ENCODE measurements around the gene SPATS2. TPM values are rescaled to one million over a fixed set of nuclear protein-coding genes. Genes with fewer than 3 reads are reported as not detected.
"Not testable (repeated sequence)": the region's sequence is repeated elsewhere in the genome, so short reads cannot be mapped to it uniquely, and the experiment has no call there.

SPATS2 gene
- polyA plus RNA-seq, 1 experiment: 23.1 TPM

DNA sequence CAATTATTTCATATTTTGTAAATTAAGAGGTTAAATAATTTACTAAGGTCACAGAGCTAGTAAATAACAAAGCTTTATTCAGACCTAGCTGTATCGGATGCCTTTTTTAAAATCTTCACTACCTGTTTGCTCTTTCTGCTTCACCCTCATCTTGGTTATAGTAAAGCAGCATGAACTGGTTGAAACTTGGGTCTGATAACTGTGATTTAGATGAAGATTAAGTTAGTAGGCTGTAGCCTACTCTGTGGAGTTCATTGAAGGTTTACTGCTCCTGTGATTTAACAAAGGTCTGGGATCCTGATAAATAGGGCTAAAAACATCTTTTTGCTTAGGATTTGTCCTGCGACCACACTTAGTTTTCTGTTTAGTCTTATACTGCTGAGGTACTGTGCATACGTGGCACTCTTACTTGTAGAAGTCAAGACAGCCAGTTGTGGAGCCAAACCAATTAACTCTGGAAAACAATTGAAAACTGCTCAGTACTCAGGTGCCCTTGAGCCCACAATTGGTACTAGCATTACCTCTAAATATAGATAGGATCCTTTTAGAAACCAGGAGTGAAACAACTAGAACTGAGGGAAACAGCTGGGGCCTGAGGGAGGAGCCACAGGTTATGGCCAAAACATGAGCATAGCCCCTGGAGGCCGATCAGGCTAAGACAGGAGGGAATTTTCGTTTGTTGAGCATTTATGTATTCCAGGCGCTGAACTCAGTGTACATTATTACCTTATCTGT is 2.3 kb downstream of the SPATS2 start:
- TF ChIP-seq, protein P1, sequence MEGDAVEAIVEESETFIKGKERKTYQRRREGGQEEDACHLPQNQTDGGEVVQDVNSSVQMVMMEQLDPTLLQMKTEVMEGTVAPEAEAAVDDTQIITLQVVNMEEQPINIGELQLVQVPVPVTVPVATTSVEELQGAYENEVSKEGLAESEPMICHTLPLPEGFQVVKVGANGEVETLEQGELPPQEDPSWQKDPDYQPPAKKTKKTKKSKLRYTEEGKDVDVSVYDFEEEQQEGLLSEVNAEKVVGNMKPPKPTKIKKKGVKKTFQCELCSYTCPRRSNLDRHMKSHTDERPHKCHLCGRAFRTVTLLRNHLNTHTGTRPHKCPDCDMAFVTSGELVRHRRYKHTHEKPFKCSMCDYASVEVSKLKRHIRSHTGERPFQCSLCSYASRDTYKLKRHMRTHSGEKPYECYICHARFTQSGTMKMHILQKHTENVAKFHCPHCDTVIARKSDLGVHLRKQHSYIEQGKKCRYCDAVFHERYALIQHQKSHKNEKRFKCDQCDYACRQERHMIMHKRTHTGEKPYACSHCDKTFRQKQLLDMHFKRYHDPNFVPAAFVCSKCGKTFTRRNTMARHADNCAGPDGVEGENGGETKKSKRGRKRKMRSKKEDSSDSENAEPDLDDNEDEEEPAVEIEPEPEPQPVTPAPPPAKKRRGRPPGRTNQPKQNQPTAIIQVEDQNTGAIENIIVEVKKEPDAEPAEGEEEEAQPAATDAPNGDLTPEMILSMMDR (IDR thresholded peaks at IDR 0.05; ENCODE audit: insufficient read depth, low read depth, low read length): peak; percentile 54
- no peak for DNase-seq (ENCODE audit: low read depth)
- no peaks in the 10 kb centered on the region for H3K36me3 ChIP-seq (ENCODE audit: control insufficient read depth, insufficient read depth, low read length)
- CTCF ChIA-PET: interaction anchor here (1.0 to 2.0 kb wide), 4 partner anchors 11 to 145 kb away, joined by 3 to 11 read pairs (median 4); no protein-coding TSS in a partner anchor
- POLR2A ChIA-PET: interaction anchor here (0.6 kb wide), 1 partner anchor 47 kb away, joined by 3 read pairs; no protein-coding TSS in a partner anchor
- H3K27me3 ChIP-seq (ENCODE audit: control insufficient read depth, insufficient read depth, low read length): no peaks in the 10 kb centered on the region
- H3K4me3 ChIP-seq (ENCODE audit: low read depth, low read length): no peak overlapping the region

DNA sequence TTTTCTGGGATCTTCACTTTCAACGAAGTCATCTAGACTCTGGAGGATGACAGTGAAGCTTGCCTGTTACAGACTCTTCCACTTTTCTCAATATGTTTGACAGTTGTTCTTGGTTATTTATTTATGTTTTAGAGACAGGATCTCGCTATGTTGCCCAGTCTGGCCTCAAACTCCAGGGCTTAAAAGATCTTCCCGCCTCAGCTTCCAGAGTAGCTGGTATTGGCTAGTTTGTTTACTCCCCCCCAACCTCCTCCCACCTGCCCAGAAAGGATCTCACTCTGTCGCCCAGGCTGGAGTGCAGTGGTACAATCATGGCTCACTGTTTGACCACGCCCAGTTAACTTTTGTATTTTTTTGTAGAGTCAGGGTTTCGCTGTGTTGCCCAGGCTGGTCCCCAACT is 3.3 kb downstream of the SPATS2 start:
- TF ChIP-seq, protein P1 (IDR thresholded peaks at IDR 0.05; ENCODE audit: insufficient read depth, low read depth, low read length): no peak
- no peak for DNase-seq (ENCODE audit: low read depth)
- Histone ChIP-seq H3K4me3 (ENCODE audit: low read depth, low read length) (no peak overlapping the region), H3K27me3 (ENCODE audit: control insufficient read depth, insufficient read depth, low read length) (no peaks in the 10 kb centered on the region), H3K36me3 (ENCODE audit: control insufficient read depth, insufficient read depth, low read length) (no peaks in the 10 kb centered on the region)
- ChIA-PET POLR2A (no interaction called here), CTCF (interaction anchor here (1.4 to 2.0 kb wide), 2 partner anchors 23 to 144 kb away, joined by 4 to 11 read pairs; no protein-coding TSS in a partner anchor)

DNA sequence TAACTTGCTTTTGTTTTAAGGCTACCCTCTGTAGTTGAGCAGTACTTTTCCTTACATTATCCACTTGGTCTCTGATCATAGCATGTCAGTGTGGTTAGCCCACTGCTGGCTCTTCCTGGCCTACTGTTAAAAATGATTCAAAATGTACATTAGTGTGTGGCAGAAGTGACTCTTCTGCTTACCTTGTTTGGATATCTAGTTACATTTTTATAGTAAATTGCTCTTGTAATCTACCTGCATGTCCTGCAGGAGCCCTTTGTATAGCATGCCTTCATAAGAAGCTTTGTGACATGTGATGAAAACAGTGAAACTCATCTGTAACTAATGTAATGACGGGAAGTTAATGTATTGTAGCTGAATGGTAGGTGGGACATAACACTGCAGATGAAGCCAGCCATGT is 8.1 kb downstream of the SPATS2 start:
- TF ChIP-seq, protein P1 (IDR thresholded peaks at IDR 0.05; ENCODE audit: insufficient read depth, low read depth, low read length): no peak
- ChIA-PET CTCF (interaction anchor here (0.6 to 1.2 kb wide), 3 partner anchors 15 to 86 kb away, joined by 3 read pairs; no protein-coding TSS in a partner anchor), POLR2A (no interaction called here)
- H3K27me3 ChIP-seq (ENCODE audit: control insufficient read depth, insufficient read depth, low read length): no peaks in the 10 kb centered on the region
- no peak for DNase-seq (ENCODE audit: low read depth)
- no peaks in the 10 kb centered on the region for H3K36me3 ChIP-seq (ENCODE audit: control insufficient read depth, insufficient read depth, low read length)
- H3K4me3 ChIP-seq (ENCODE audit: low read depth, low read length): no peak overlapping the region

DNA sequence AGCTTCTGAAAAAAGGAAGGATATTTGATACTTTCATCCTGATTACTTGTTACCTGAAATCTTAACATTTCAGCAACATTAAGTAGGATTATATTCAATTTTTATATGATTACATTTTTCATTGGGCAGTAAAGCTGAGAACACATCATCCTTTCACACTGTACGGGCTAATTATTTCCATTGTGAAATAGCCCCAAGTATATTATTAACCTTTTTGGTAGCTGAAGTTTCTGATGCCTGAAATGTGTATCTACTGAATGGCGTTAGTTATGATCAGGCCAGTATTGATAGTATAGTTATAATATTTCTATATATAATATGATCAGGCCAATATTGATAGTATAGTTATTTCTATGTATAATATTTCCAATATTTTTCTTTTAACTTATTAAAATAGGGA is 10.1 kb downstream of the SPATS2 start:
- H3K4me3 ChIP-seq (ENCODE audit: low read depth, low read length): no peak overlapping the region
- DNase-seq (ENCODE audit: low read depth): no peak
- POLR2A ChIA-PET: no interaction called here
- no peaks in the 10 kb centered on the region for H3K36me3 ChIP-seq (ENCODE audit: control insufficient read depth, insufficient read depth, low read length)
- CTCF ChIA-PET: interaction anchor here (2.1 kb wide), 1 partner anchor 19 kb away, joined by 9 read pairs; no protein-coding TSS in a partner anchor
- TF ChIP-seq, protein P1 (IDR thresholded peaks at IDR 0.05; ENCODE audit: insufficient read depth, low read depth, low read length): no peak
- H3K27me3 ChIP-seq (ENCODE audit: control insufficient read depth, insufficient read depth, low read length): no peaks in the 10 kb centered on the region

DNA sequence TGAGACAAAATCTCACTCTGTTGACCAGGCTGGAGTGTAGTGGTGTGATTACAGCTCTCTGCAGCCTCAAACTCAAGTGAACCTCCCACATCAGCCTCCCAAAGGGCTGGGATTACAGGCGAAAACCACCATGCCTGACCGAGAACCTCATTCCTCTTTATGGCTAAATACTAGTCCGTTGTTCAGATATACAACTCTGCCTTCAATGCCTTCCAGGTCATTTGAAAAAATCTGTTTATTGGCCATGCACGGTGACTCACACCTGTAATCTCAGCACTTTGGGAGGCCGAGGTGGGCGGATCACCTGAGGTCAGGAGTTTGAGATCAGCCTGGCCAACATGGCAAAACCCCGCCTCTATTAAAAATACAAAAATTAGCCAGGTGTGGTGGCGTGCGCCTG is 12.9 kb downstream of the SPATS2 start:
- POLR2A ChIA-PET; H3K36me3 ChIP-seq (ENCODE audit: control insufficient read depth, insufficient read depth, low read length); H3K27me3 ChIP-seq (ENCODE audit: control insufficient read depth, insufficient read depth, low read length); DNase-seq (ENCODE audit: low read depth); H3K4me3 ChIP-seq (ENCODE audit: low read depth, low read length); CTCF ChIA-PET: not testable (repeated sequence)

Data from BJ (cell line).